Neural cell (in vitro differentiated cells): ENCODE results near the gene MARCHF6. TPM values are rescaled to one million over a fixed set of nuclear protein-coding genes. Genes with fewer than 3 reads are reported as not detected.

Experiments
- H2AFZ ChIP-seq: fragments of 200-600, 300-800 bp; sonication (generic), shearing (Covaris generic); 2 replicates; pipeline ENCODE4 v1.6.0; 2014; ENCODE audit warnings: low read depth, mild to moderate bottlenecking, antibody characterized with exemption, low read length, moderate library complexity
- H3F3A ChIP-seq: fragments of 200-600 bp; shearing (Covaris generic); 2 replicates; pipeline ENCODE4 v1.6.1; 2016; ENCODE audit warnings: mild to moderate bottlenecking, moderate library complexity, mixed read lengths, antibody characterized with exemption, low read length; ENCODE audit not compliant: insufficient read depth, poor library complexity, severe bottlenecking
- H3K27ac ChIP-seq: fragments of 200-600, 300-800 bp; sonication (generic), shearing (Covaris generic); 2 replicates; pipeline ENCODE4 v1.5.1; 2014; ENCODE audit warnings: mild to moderate bottlenecking, low read length, moderate library complexity
- H3K27me3 ChIP-seq: fragments of 300-800, 200-600 bp; sonication (generic), shearing (Covaris generic); 2 replicates; pipeline ENCODE4 v1.6.0; 2014; ENCODE audit warnings: mild to moderate bottlenecking, low read depth, low read length, moderate library complexity; ENCODE audit not compliant: insufficient read depth
- H3K36me3 ChIP-seq: fragments of 300-800, 200-600 bp; sonication (generic), shearing (Covaris generic); 2 replicates; pipeline ENCODE4 v1.5.1; 2014; ENCODE audit warnings: mild to moderate bottlenecking, antibody characterized with exemption, low read length, moderate library complexity; ENCODE audit not compliant: insufficient read depth
- H3K4me2 ChIP-seq: fragments of 300-800, 200-600 bp; sonication (generic), shearing (Covaris generic); 2 replicates; pipeline ENCODE4 v1.6.0; 2014; ENCODE audit warnings: mild to moderate bottlenecking, low read length
- H3K4me3 ChIP-seq: fragments of 300-800, 200-600 bp; sonication (generic), shearing (Covaris generic); 2 replicates; pipeline ENCODE4 v1.5.1; 2014; ENCODE audit warnings: mild to moderate bottlenecking, low read length, moderate library complexity
- H3K79me2 ChIP-seq: fragments of 200-600 bp; shearing (Covaris generic); replicated peaks from 2 replicates; pipeline ENCODE4 v1.6.0; 2014; ENCODE audit warnings: mild to moderate bottlenecking, low read length, moderate library complexity; ENCODE audit not compliant: insufficient read depth
- H3K9ac ChIP-seq: fragments of 300-800, 200-600 bp; sonication (generic), shearing (Covaris generic); 2 replicates; pipeline ENCODE4 v1.6.1; 2016; ENCODE audit warnings: mild to moderate bottlenecking, low read length, mixed read lengths
- H3K9me2 ChIP-seq: fragments of 200-600 bp; shearing (Covaris generic); 2 replicates; pipeline ENCODE4 v1.6.1; 2016; ENCODE audit warnings: mild to moderate bottlenecking, low read length, mixed read lengths; ENCODE audit not compliant: insufficient read depth
- H3K9me3 ChIP-seq: fragments of 200-600, 300-800 bp; sonication (generic), shearing (Covaris generic); 2 replicates; pipeline ENCODE4 v1.6.1; 2016; ENCODE audit warnings: mild to moderate bottlenecking, mixed run types, low read length, moderate library complexity, mixed read lengths
- H4K20me1 ChIP-seq: fragments of 200-600 bp; shearing (Covaris generic); 2 replicates; pipeline ENCODE4 v1.6.1; 2016; ENCODE audit warnings: mild to moderate bottlenecking, mixed run types; ENCODE audit not compliant: insufficient read depth
- CTCF ChIP-seq: fragments of 450-650 bp; IDR thresholded peaks from 2 replicates; pipeline ENCODE4 v1.5.1; 2014; ENCODE audit warnings: antibody characterized with exemption, mild to moderate bottlenecking, moderate library complexity; ENCODE audit not compliant: poor library complexity, severe bottlenecking
- EP300 ChIP-seq: fragments of 450-650 bp; conservative IDR thresholded peaks from 2 replicates; pipeline ENCODE4 v1.6.1; 2014; ENCODE audit warnings: antibody characterized with exemption, mild to moderate bottlenecking, moderate library complexity; ENCODE audit not compliant: poor library complexity, severe bottlenecking
- EZH2 ChIP-seq: fragments of 200-600, 300-800 bp; shearing (Covaris generic), sonication (generic); IDR thresholded peaks from 2 replicates; pipeline ENCODE4 v1.6.1; 2014; ENCODE audit warnings: antibody characterized with exemption, low read length, borderline replicate concordance, mild to moderate bottlenecking; ENCODE audit not compliant: insufficient read depth, poor library complexity, severe bottlenecking
- MXI1 ChIP-seq: fragments of 450-650 bp; conservative IDR thresholded peaks from 2 replicates; pipeline ENCODE4 v1.6.1; 2014; ENCODE audit warnings: antibody characterized with exemption, mild to moderate bottlenecking; ENCODE audit not compliant: poor library complexity, severe bottlenecking
- POLR2AphosphoS5 ChIP-seq: IDR thresholded peaks from 2 replicates; pipeline ENCODE4 v1.6.1; 2012
- RAD21 ChIP-seq: fragments of 450-650 bp; conservative IDR thresholded peaks from 2 replicates; pipeline ENCODE4 v1.6.1; 2014; ENCODE audit warnings: antibody characterized with exemption, mild to moderate bottlenecking, moderate library complexity
- REST ChIP-seq: IDR thresholded peaks from 2 replicates; pipeline ENCODE4 v1.6.1; 2012; ENCODE audit warnings: borderline replicate concordance
- SMC3 ChIP-seq: fragments of 450-650 bp; conservative IDR thresholded peaks from 2 replicates; pipeline ENCODE4 v1.6.1; 2014; ENCODE audit warnings: antibody characterized with exemption, mild to moderate bottlenecking, moderate library complexity; ENCODE audit not compliant: poor library complexity
- TAF1 ChIP-seq: IDR thresholded peaks from 2 replicates; pipeline ENCODE4 v1.6.1; 2012; ENCODE audit warnings: low read depth
- polyA plus RNA-seq: library from polyadenylated mRNA; depleted of rRNA; stranded (reverse); fragments of >200 nt; gene quantifications from 2 replicates; pipeline ENCODE4 v1.2.3, GENCODE V29; 2014

The MARCHF6 gene
- polyA plus RNA-seq, 1 donor from 2014 or later, result 282 TPM

- Histone ChIP-seq H3K79me2 (no peaks in the 10 kb centered on the region), H3K27me3 (peaks cover 21% of the 10 kb centered on the region), H3K36me3 (no peaks in the 10 kb centered on the region), H3F3A (no peaks in the 10 kb centered on the region), H3K9me3 (no peaks in the 10 kb centered on the region), H3K4me3 (no peak overlapping the region), H3K9me2 (no peaks in the 10 kb centered on the region), H2AFZ (no peak overlapping the region), H3K4me2 (no peak overlapping the region), H3K27ac (no peak overlapping the region), H4K20me1 (no peaks in the 10 kb centered on the region), H3K9ac (no peak overlapping the region)
- TF ChIP-seq CTCF, result no peak
- TF ChIP-seq SMC3, result no peak
- no peak for TF ChIP-seq TAF1
- no peak for TF ChIP-seq EZH2
- no peak for TF ChIP-seq MXI1
- TF ChIP-seq EP300, result no peak
- TF ChIP-seq REST, result no peak
- TF ChIP-seq RAD21, result no peak
- no peak for TF ChIP-seq POLR2AphosphoS5
These were observed 17.6 kb upstream of the MARCHF6 start for GRCh38 chr5:10335711-10336470.

GRCh38 chr5:10337107-10337506 lies 16.4 kb upstream of the MARCHF6 start:
- H3F3A ChIP-seq, result no peaks in the 10 kb centered on the region
- no peaks in the 10 kb centered on the region for H4K20me1 ChIP-seq
- peak overlapping the region; percentile 46 for H3K27ac ChIP-seq
- no peaks in the 10 kb centered on the region for H3K9me3 ChIP-seq
- no peak overlapping the region for H3K4me3 ChIP-seq
- peaks cover 21% of the 10 kb centered on the region for H3K27me3 ChIP-seq
- H3K79me2 ChIP-seq, result no peaks in the 10 kb centered on the region
- H2AFZ ChIP-seq, result no peak overlapping the region
- no peak for TF ChIP-seq POLR2AphosphoS5
- TF ChIP-seq TAF1, result no peak
- no peak for TF ChIP-seq EZH2
- TF ChIP-seq CTCF, result no peak
- TF ChIP-seq REST, result no peak
- no peak for TF ChIP-seq MXI1
- no peak for TF ChIP-seq SMC3
- TF ChIP-seq EP300, result no peak
- no peak for TF ChIP-seq RAD21
- H3K9me2 ChIP-seq, result no peaks in the 10 kb centered on the region
- no peak overlapping the region for H3K9ac ChIP-seq
- no peaks in the 10 kb centered on the region for H3K36me3 ChIP-seq
- no peak overlapping the region for H3K4me2 ChIP-seq
